Measurements from ENCODE around the gene TMEM60. TPM values are rescaled to one million over a fixed set of nuclear protein-coding genes. Genes with fewer than 3 reads are reported as not detected.
A peak's percentile ranks its signal among the peaks of the same experiment; 100 is the strongest.

Gene TMEM60
- total RNA-seq, 2 donors from 2014 or later, result 9.6 TPM; not detected in 1

- Histone ChIP-seq H3K27ac (peak overlapping the region in 2 of 4 donors; percentile 9 to 46), H3K27me3 (no peaks in the 10 kb centered on the region), H3K36me3 (replicated peaks in 1 of 2; ENCODE audit: insufficient read depth in 1 of 2, low read depth in 2 of 2) (no peaks in the 10 kb centered on the region), H3K4me3 (no peak overlapping the region), H3K4me1 (peaks cover 34% of the 10 kb centered on the region), H3K9me3 (no peaks in the 10 kb centered on the region)
- WGBS, 2 donors, result 80 to 90% methylated on average over 4 of the region's 4 CpGs
- ATAC-seq, result peak; percentile 40
- DNase-seq, result no peak
- intact Hi-C loops (cut with DNase I), result no loop called here
- TF ChIP-seq, protein P1, sequence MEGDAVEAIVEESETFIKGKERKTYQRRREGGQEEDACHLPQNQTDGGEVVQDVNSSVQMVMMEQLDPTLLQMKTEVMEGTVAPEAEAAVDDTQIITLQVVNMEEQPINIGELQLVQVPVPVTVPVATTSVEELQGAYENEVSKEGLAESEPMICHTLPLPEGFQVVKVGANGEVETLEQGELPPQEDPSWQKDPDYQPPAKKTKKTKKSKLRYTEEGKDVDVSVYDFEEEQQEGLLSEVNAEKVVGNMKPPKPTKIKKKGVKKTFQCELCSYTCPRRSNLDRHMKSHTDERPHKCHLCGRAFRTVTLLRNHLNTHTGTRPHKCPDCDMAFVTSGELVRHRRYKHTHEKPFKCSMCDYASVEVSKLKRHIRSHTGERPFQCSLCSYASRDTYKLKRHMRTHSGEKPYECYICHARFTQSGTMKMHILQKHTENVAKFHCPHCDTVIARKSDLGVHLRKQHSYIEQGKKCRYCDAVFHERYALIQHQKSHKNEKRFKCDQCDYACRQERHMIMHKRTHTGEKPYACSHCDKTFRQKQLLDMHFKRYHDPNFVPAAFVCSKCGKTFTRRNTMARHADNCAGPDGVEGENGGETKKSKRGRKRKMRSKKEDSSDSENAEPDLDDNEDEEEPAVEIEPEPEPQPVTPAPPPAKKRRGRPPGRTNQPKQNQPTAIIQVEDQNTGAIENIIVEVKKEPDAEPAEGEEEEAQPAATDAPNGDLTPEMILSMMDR (IDR thresholded peaks at IDR 0.05), result no peak
- no peak for TF ChIP-seq POLR2A (IDR thresholded peaks at IDR 0.05)
Observed at GRCh38 chr7:77765906-77766800, 32.1 kb downstream of the TMEM60 start.

DNA sequence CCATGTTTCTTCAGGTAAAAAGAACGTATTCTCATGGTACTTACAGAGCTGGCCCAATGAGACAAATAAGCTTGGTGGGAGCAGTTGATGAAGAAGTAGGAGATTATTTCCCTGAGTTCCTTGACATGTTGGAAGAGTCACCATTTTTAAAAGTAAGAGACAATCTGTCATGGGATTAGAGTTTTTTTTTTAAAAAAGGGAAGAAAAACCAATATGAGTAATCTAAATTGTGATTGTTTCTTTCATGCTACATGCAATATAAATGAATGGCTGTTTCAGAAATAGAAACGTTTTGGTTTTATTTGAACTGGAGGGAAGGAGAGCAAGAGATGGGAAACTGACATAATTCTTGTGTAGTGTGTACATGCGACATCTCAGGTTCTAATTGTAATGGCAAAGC lies 32.8 kb downstream of the TMEM60 start:
- ATAC-seq (no peak), DNase-seq (no peak)
- Histone ChIP-seq H3K36me3 (replicated peaks in 1 of 2; ENCODE audit: insufficient read depth in 1 of 2, low read depth in 2 of 2) (no peaks in the 10 kb centered on the region), H3K9me3 (no peaks in the 10 kb centered on the region), H3K4me1 (peaks cover 40% of the 10 kb centered on the region), H3K27me3 (no peaks in the 10 kb centered on the region), H3K27ac (no peak overlapping the region), H3K4me3 (no peak overlapping the region)
- WGBS, 2 donors, result 61 to 66% methylated on average over 3 of the region's 3 CpGs
- intact Hi-C loops (cut with DNase I), result no loop called here
- no peak for TF ChIP-seq POLR2A (IDR thresholded peaks at IDR 0.05)
- TF ChIP-seq, protein P1 (IDR thresholded peaks at IDR 0.05), result no peak

DNA sequence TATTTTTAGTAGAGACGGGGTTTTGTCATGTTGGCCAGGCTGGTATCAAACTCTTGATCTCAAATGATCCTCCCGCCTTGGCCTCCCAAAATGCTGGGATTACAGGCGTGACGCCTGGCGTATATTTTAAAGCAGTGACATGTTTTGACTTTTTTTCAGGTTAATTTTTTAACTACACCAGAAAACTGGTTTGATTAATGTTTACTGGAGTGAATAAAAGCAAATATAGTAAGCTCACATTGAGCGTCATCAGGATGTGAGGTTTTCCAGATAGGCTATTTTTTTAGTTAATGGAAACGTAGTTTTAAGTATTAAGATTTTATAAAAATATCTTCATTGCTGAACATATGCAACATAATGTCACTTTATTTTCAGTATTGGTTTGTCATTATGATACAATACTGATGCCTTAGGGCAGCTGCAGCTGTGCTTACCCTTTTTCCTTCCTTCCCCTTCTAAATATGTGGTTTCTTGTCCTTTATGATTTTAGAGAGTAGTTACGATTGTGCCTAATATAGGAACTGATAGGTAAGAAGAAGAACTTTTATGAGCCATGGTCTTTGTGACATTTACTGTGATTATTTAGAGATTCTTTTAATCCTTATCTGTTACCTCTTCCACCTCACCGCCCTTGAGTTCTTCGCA lies 37.3 kb downstream of the TMEM60 start:
- Histone ChIP-seq H3K27ac (peak overlapping the region; percentile 25 to 69 (median 54)), H3K27me3 (no peaks in the 10 kb centered on the region), H3K4me3 (no peak overlapping the region), H3K36me3 (replicated peaks in 1 of 2; ENCODE audit: insufficient read depth in 1 of 2, low read depth in 2 of 2) (no peaks in the 10 kb centered on the region), H3K9me3 (no peaks in the 10 kb centered on the region), H3K4me1 (peaks cover 51% of the 10 kb centered on the region)
- ATAC-seq (no peak), DNase-seq (no peak)
- TF ChIP-seq POLR2A (IDR thresholded peaks at IDR 0.05), result no peak
- TF ChIP-seq, protein P1 (IDR thresholded peaks at IDR 0.05), result peak in 1 of 7 experiments; percentile 11
- 23 to 34% methylated on average over 10 of the region's 10 CpGs for WGBS, 2 donors
- intact Hi-C loops (cut with DNase I), result no loop called here

DNA sequence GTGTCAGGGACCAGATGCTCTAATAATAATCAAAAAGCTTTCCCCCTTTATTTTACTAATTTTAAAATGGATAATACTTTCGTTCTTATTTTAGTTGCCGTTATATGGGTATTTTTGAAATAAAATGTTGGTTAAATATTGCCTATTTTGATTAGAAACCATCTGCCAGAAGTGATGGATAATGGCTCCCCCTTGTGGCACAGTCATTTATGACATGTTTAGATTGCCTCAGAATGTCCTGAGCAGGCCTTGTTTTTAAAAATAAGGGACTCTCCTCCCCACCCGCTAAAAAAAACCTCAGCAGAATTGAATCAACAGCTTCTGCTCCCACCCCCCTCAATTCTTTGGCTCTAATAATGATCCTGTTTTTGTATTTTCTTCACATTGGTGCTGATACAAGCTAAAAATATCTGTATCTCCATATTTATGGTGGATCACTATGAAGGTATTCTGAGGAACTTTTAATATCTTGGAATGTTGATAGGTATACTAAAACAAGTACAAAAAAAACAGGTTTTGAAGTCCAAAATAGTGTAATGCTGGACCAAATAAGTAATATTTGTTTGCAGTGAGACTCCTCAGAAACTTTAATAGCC lies 38.8 kb downstream of the TMEM60 start:
- Histone ChIP-seq H3K27me3 (no peaks in the 10 kb centered on the region), H3K36me3 (replicated peaks in 1 of 2; ENCODE audit: insufficient read depth in 1 of 2, low read depth in 2 of 2) (no peaks in the 10 kb centered on the region), H3K4me1 (peaks cover 45% of the 10 kb centered on the region), H3K9me3 (no peaks in the 10 kb centered on the region), H3K4me3 (no peak overlapping the region), H3K27ac (peak overlapping the region in 2 of 4 donors; percentile 39 to 69)
- DNase-seq, result peak; percentile 68 to 81 (median 74)
- intact Hi-C loops (cut with DNase I), result no loop called here
- ATAC-seq, result peak; percentile 86
- WGBS, 2 donors, result 0% methylated on average over 3 of the region's 3 CpGs
- no peak for TF ChIP-seq POLR2A (IDR thresholded peaks at IDR 0.05)
- TF ChIP-seq, protein P1 (IDR thresholded peaks at IDR 0.05), result peak; percentile 35 to 88 (median 84)

Measured in body of pancreas (tissue), 4 donors.